PC-9 (cell line): ENCODE data around the gene PRDM12.

Experiments
- EZH2 ChIP-seq: fragments of 200-600 bp; sonication (generic); IDR thresholded peaks from 2 replicates; pipeline ENCODE4 v1.8.0; 2017; ENCODE audit warnings: antibody characterized with exemption, low read depth
- TF ChIP-seq, protein P1 (sequence below): fragments of 200-600 bp; sonication (generic); conservative IDR thresholded peaks from 2 replicates; pipeline ENCODE4 v1.6.1; 2017; ENCODE audit warnings: mixed run types, antibody characterized with exemption, mild to moderate bottlenecking, moderate library complexity

DNA sequence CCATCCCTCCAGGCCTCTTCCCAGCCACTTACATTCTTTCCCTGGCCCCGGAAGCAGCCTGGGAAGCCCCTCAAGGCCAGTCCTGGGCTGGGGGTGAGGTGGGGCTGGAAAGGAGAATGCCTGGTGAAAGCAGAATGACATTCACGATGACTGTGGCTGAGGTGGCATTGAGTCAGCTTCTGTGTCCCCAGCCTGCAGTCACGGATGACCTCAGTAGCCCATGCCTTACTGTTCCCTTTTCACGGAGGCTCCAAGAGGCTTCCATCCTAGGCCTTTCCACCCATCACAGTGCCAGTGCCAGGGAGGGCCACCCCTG, 2.7 kb downstream of the PRDM12 start:
- TF ChIP-seq, protein P1, sequence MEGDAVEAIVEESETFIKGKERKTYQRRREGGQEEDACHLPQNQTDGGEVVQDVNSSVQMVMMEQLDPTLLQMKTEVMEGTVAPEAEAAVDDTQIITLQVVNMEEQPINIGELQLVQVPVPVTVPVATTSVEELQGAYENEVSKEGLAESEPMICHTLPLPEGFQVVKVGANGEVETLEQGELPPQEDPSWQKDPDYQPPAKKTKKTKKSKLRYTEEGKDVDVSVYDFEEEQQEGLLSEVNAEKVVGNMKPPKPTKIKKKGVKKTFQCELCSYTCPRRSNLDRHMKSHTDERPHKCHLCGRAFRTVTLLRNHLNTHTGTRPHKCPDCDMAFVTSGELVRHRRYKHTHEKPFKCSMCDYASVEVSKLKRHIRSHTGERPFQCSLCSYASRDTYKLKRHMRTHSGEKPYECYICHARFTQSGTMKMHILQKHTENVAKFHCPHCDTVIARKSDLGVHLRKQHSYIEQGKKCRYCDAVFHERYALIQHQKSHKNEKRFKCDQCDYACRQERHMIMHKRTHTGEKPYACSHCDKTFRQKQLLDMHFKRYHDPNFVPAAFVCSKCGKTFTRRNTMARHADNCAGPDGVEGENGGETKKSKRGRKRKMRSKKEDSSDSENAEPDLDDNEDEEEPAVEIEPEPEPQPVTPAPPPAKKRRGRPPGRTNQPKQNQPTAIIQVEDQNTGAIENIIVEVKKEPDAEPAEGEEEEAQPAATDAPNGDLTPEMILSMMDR: no peak
- TF ChIP-seq EZH2: no peak
